Aorta (tissue), 5 donors: Measurements from ENCODE around the gene SIGLEC1. TPM values are rescaled to one million over a fixed set of nuclear protein-coding genes. Genes with fewer than 3 reads are reported as not detected.
A peak's percentile ranks its signal among the peaks of the same experiment; 100 is the strongest.

ENCODE experiments used
- ATAC-seq: fragments of 200-7000 bp; cut with Tn5 transposase; one replicate; pipeline ENCODE4 v1.9.1; 2022; ENCODE audit warnings: moderate library complexity; ENCODE audit not compliant: low FRiP score
- DNase-seq, 2 donors: peaks; one replicate each; pipeline ENCODE4 v3.0.0-alpha.2; 2020
- H3K27ac ChIP-seq, 2 donors: one replicate each; pipeline ENCODE4 v1.5.1; 2013; ENCODE audit warnings: low read length in 2 of 2, mild to moderate bottlenecking in 2 of 2, moderate library complexity in 2 of 2, control low read depth in 1 of 2, inconsistent platforms in 1 of 2, low read depth in 1 of 2
- H3K27me3 ChIP-seq, 2 donors: one replicate each; pipeline ENCODE4 v1.6.1; 2013; ENCODE audit warnings: control low read depth in 1 of 2, low read length in 1 of 2, mild to moderate bottlenecking in 1 of 2, moderate library complexity in 1 of 2; ENCODE audit not compliant: insufficient read depth in 2 of 2, control insufficient read depth in 1 of 2
- H3K36me3 ChIP-seq, 2 donors: one replicate each; pipeline ENCODE4 v1.6.1; 2013; ENCODE audit warnings: control low read depth in 1 of 2, low read length in 1 of 2, mild to moderate bottlenecking in 1 of 2; ENCODE audit not compliant: insufficient read depth in 2 of 2, control insufficient read depth in 1 of 2
- H3K4me1 ChIP-seq, 2 donors: one replicate each; pipeline ENCODE4 v1.6.1; 2013; ENCODE audit warnings: low read length in 2 of 2, control low read depth in 1 of 2, mild to moderate bottlenecking in 1 of 2, moderate library complexity in 1 of 2; ENCODE audit not compliant: insufficient read depth in 2 of 2, control insufficient read depth in 1 of 2
- H3K4me3 ChIP-seq, 2 donors: one replicate each; pipeline ENCODE4 v1.5.1; 2013; ENCODE audit warnings: low read length in 2 of 2, control low read depth in 1 of 2, mild to moderate bottlenecking in 1 of 2
- H3K9me3 ChIP-seq: one replicate; pipeline ENCODE4 v1.6.1; 2013; ENCODE audit warnings: mild to moderate bottlenecking, low read length; ENCODE audit not compliant: control insufficient read depth
- WGBS, 2 donors: extraction: QIAGEN DNeasy Blood & Tissue Kit; methylation state at CpG; one replicate each; pipeline ENCODE4 v1.1.7; 2013; 5-methylcytosine and 5-hydroxymethylcytosine counted together
- intact Hi-C, 2 donors: fragments of 100-400 bp; cut with DNase I; formaldehyde crosslinking; loops; one replicate each; pipeline versions ENCODE4 v1.14.2 to v1.15.0; 2022
- polyA plus RNA-seq, 2 donors: library from polyadenylated mRNA; stranded (reverse); fragments of 200-250 nt; gene quantifications; one replicate each; pipeline ENCODE4 v1.2.3, GENCODE V29; 2013
- total RNA-seq, 2 donors: library from RNA; stranded (reverse); fragmentation: NEBNext Ultra II Directional; extraction: Animal tissue kit (Norgen Biotek cat#: 25700); gene quantifications; one replicate each; pipeline ENCODE4 v1.2.1, GENCODE V29; 2021
- donor health status: healthy with polysubstance abuse.
- donor health status: Bipolar disorder and iron deficiency.
- donor health status: DM: no; HTN: no; CAD: no.
- donor health status: DM: no; HTN: no; CAD: no.
- donor health status: DM: yes; HTN: yes; CAD: no.

The SIGLEC1 gene
- total and polyA plus RNA-seq, 4 donors: 2.8 to 55.8 (median 10.7) TPM

DNA sequence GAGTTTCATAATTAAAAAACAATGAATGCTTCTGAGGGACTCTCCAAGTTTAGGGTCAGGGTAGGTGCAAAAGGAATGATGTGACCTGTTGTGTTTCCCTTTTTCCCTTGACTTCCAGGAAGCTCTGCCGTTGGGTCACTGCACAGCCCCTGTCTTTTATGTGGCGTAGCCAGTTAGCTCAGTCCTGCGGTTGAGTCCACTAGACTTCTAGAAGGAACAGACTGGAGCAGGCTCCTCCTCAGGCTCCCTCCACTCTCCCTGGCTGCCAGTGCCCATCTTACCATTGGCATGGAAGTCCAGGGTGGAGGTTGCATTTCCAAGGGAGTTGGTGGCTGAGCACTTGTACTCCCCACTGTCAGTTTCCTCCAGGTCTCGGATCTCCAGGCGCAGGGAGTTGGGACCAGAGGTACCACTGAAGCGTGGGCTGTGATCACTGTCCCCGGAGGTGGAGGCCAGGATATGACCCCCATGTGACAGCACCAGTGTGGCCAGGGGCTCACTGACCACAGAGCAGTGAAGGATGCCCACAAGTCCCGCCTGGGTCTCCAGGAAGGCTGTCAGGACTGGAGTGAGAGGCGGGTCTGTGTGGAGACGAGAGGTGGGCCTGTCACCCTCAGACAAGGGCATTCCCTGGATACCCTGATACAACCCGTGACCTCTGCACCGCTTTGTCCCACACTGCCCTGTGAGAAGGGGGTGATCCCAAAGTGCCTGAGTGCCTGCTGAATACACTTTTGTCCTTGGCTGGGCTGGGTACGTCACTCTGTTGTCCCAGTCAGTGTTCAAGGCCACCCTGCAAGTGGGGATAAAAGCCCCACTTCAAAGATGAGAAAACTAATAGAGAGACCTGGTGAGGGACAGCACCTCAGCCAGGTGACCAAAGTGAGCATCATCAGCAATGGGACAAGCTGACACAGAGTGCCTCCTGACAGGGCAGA lies 11.1 kb downstream of the SIGLEC1 start:
- peak; percentile 11 to 54 for DNase-seq
- H3K36me3 ChIP-seq: no peaks in the 10 kb centered on the region
- 80 to 95% methylated on average over 13 of the region's 13 CpGs for WGBS, 2 donors

DNA sequence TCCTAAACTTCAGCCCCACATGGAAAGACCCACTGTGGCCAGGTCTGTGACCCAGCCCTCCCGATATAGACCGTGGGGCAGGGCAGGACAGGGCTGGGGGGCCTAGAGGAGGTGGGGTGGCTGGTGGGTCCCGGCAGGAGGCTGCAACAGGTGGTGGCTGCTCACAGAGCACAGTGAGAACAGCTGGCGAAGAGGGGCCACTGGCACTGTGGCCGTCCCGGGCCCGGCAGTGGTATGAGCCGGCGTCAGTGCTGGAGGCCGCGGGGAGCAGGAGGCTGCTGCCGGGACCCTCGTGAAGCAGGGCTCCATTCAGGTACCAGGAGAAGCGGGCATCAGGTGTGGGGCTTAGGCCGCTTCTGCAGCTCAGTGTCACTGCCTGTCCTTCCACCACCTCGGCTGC lies 13.4 kb downstream of the SIGLEC1 start:
- no peak for DNase-seq
- H3K4me3 ChIP-seq: no peak overlapping the region
- H3K4me1 ChIP-seq: no peaks in the 10 kb centered on the region
- H3K27ac ChIP-seq: no peak overlapping the region
- no peaks in the 10 kb centered on the region for H3K9me3 ChIP-seq
- 88 to 92% methylated on average over 15 to 16 of the region's 16 CpGs for WGBS, 2 donors
- H3K27me3 ChIP-seq: no peaks in the 10 kb centered on the region
- intact Hi-C loops: no loop called here
- peak; percentile 23 for ATAC-seq
- H3K36me3 ChIP-seq: no peaks in the 10 kb centered on the region

More for the DNA sequence above, 11.1 kb downstream of the SIGLEC1 start:
- Histone ChIP-seq H3K27ac (no peak overlapping the region), H3K4me1 (no peaks in the 10 kb centered on the region), H3K4me3 (no peak overlapping the region), H3K9me3 (no peaks in the 10 kb centered on the region), H3K27me3 (no peaks in the 10 kb centered on the region)
- ATAC-seq: no peak
- intact Hi-C loops: no loop called here

DNA sequence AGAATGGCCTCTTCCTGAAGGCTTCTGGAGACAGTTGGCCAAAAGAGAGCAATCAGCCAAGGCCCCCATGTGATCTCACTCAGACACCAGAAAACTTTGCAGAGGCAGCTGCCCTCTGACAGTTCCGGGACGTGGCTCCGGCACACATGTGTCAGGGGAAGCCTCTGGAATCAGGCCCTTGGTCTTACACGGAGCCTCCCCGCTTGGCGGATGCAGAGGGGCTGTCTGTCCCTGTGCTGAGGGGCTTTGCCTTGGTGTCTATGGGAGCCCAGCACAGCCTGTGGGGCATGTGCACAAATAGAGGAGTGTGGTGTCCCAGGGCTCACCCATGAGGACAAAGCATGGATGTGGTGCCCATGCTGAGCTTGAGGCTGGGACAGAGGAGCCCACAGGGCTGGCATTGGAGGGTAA lies 13.8 kb downstream of the SIGLEC1 start:
- intact Hi-C loops: no loop called here

DNA sequence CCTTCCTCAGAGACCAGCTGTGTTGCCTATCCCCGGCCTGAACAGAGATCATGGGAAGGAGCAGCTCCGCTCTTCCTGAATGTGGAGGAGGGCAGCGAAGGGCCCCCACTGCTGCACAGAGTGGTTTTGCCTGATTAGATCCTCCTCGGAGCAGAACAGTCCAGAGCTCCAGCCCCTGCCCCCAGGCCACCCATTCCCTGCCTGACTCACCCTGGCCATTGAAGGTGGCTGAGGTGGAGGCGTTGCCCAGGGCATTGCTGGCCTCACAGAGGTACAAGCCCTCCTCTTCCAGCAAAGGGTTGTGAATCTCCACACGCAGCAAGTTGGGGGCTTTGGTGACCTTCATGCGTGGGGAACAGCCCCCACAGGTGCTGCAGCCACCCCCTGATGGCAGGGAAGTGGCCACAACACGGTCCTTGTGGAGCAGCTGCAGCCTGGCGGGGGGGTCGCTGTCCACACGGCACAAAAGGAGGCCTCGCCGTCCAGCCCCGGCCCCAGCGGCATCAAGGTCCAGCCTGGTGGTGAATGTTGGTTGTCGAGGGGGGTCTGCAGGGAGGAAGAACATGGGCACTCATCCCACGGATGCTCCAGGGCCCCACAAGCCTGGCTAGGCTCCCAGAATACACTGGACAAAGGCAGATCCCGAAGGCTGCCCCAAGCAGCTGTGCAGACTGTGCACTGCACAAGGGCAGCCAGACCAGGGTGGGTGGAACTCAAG lies 14.7 kb downstream of the SIGLEC1 start:
- Histone ChIP-seq H3K4me1 (no peaks in the 10 kb centered on the region), H3K4me3 (no peak overlapping the region), H3K9me3 (no peaks in the 10 kb centered on the region), H3K27ac (no peak overlapping the region), H3K36me3 (no peaks in the 10 kb centered on the region), H3K27me3 (no peaks in the 10 kb centered on the region)
- DNase-seq (peak in 1 of 2 donors; percentile 21), ATAC-seq (no peak)
- intact Hi-C loops: no loop called here
- 82 to 85% methylated on average over 18 of the region's 18 CpGs for WGBS, 2 donors

More for the DNA sequence above, 13.8 kb downstream of the SIGLEC1 start:
- no peaks in the 10 kb centered on the region for H3K27me3 ChIP-seq
- H3K4me3 ChIP-seq: no peak overlapping the region
- peak; percentile 5 for ATAC-seq
- no peaks in the 10 kb centered on the region for H3K36me3 ChIP-seq
- DNase-seq: no peak
- H3K4me1 ChIP-seq: no peaks in the 10 kb centered on the region
- no peaks in the 10 kb centered on the region for H3K9me3 ChIP-seq
- 86 to 92% methylated on average over 6 of the region's 6 CpGs for WGBS, 2 donors
- no peak overlapping the region for H3K27ac ChIP-seq

DNA sequence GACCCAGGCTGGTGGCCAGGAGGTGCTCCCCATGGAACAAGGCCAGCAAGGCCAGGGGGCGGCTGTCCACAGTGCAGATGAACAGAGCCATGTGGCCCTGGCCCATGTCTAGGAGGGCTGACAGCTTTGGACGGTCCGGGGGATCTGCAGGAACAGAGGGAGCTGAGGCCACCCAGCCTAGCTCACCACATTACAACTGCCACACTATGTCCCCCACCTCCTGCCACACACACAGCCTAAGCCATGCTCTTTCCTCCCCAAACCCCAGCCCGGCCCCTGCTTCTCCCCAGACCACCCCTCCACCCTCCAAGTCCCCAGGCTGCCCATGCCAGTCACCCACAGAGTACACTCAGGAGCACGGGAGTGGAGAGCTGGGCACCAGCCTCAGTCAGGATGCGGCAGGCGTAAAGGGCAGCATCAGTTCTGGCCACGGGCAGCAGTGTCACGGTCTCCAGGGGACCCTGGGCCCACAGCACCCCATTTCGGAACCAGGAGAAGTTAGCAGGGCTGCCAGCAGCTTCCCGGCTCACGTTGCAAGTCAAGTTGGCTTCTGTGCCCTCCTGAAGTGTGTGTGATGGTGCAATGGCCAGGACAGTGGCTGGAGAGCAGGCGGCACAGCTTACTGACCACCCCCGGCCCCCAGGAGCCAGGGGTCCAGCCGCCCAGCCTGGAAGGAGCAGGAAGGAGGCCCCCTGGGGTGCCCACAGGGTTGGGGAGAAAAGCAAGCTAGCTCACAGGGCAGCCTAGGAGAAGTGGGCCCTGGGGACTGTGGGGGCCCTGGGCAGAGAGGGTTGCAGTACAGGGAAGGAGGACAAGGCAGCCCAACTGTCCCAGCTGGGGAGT lies 15.4 kb downstream of the SIGLEC1 start:
- H3K4me3 ChIP-seq: no peak overlapping the region
- no peak for ATAC-seq
- no peaks in the 10 kb centered on the region for H3K36me3 ChIP-seq
- no peak for DNase-seq
- H3K27ac ChIP-seq: no peak overlapping the region
- H3K9me3 ChIP-seq: no peaks in the 10 kb centered on the region
- WGBS, 2 donors: 86 to 89% methylated on average over 15 of the region's 15 CpGs
- H3K4me1 ChIP-seq: no peaks in the 10 kb centered on the region
- intact Hi-C loops: no loop called here
- H3K27me3 ChIP-seq: no peaks in the 10 kb centered on the region

DNA sequence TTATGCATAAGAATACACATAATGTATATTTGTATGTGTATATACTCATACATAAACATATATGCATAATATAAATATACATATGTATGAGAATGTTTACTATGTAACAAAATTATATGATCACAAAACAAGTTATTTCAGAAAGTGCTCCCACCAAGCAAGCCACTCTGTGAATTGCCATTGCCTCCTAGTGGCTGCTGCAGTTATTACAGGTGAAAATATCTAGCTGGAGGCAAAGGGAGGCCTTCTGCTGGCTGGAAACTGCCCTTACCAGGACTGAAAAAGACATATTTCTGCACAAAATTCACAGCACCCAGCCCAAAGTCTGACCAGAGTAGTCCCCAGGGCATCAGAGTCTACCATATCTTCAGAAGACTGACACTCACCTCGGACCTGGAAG lies 16.2 kb downstream of the SIGLEC1 start:
- ATAC-seq (no peak), DNase-seq (no peak)
- H3K27me3 ChIP-seq: no peaks in the 10 kb centered on the region
- intact Hi-C loops: no loop called here
- H3K9me3 ChIP-seq: no peaks in the 10 kb centered on the region
- H3K27ac ChIP-seq: no peak overlapping the region
- no peaks in the 10 kb centered on the region for H3K4me1 ChIP-seq
- no peak overlapping the region for H3K4me3 ChIP-seq
- H3K36me3 ChIP-seq: no peaks in the 10 kb centered on the region
- 91 to 100% methylated on average over 1 of the region's 1 CpG for WGBS, 2 donors

DNA sequence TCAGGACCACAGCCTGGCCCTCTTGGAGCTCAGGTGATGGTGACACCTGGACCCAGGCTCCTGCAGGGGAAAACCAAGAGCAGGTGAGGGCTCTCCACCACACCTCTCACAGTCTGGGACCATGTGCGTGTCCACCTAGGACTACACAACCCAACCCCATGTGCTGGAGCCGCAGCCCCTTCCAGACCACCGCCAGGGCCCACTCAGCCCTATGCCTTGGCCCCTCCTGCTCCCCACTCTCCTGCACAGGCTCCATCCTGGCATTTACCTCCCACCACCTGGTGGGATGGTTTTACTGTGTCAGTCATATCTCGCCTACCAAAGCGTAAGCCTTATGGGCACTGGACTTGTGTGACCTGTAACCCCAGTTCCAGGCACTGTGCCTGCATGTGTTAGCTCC lies 17.5 kb downstream of the SIGLEC1 start:
- DNase-seq (no peak), ATAC-seq (no peak)
- Histone ChIP-seq H3K36me3 (no peaks in the 10 kb centered on the region), H3K9me3 (no peaks in the 10 kb centered on the region), H3K4me3 (no peak overlapping the region), H3K4me1 (no peaks in the 10 kb centered on the region), H3K27ac (no peak overlapping the region), H3K27me3 (no peaks in the 10 kb centered on the region)
- intact Hi-C loops: no loop called here
- 95 to 96% methylated on average over 5 of the region's 5 CpGs for WGBS, 2 donors

DNA sequence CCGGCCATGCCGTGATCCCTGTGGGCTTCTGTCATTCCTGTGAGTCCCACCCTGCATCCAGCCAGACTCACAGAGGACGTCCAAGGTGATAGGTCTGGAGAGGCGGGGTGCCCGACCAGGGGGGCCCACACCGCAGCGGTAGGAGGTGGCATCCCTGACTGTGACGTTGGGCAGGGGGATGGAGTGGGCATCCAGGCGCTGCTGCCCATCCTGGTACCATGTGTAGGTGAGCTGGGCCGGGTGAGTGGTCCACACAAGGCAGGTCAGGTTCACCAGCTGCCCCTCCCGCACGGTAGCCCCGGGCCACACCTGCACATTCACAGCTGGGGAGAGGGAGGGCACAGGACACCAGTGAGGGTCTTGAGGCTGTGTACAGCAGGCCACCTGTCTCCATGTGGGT lies 19.0 kb downstream of the SIGLEC1 start:
- no peak overlapping the region for H3K27ac ChIP-seq
- no peak for ATAC-seq
- no peaks in the 10 kb centered on the region for H3K36me3 ChIP-seq
- no peak for DNase-seq
- no peak overlapping the region for H3K4me3 ChIP-seq
- no peaks in the 10 kb centered on the region for H3K27me3 ChIP-seq
- H3K4me1 ChIP-seq: no peaks in the 10 kb centered on the region
- WGBS, 2 donors: 92% methylated on average over 13 of the region's 13 CpGs
- H3K9me3 ChIP-seq: no peaks in the 10 kb centered on the region
- intact Hi-C loops: no loop called here
